HG03196 (cell line): Measurements from ENCODE around the gene SEC22A.

Experiments used
- ATAC-seq: cut with Tn5 transposase; IDR thresholded peaks from one replicate; pipeline ENCODE4 v1.9.1; 2021; ENCODE audit not compliant: unreplicated experiment

SEC22A gene

DNA sequence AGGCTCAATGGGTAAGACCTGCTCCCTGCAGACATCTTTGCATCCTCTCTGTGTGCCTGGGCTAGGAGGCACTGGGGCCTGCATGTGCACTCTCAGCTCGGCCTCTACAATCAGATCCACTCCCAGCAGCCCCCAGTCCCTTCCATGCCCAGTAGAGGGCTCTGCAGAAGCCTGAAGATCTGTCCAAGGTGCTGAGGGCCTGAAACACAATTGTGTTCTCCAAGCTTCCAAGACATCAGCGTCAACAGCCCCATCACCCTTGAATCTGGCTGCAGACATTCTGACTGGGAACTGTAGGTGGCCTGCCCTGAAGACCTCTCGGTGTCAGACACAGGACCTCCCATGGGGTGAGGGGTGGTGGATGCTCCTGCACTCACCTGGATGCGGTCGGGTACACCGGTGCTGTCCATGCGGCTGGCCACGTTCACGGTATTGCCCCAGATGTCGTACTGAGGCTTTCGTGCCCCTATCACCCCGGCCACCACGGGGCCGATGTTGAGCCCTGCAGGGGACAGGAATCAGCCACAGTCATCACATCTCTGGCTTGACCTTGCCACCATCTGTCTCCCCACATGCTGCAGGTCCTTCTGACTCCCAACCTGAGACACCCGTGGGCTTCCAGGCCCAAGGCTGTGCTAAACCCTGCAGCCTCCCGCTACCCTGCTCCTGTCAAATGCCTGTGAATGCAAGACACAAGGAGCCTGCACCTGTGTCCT lies 84.7 kb downstream of the SEC22A start:
- ATAC-seq = no peak

DNA sequence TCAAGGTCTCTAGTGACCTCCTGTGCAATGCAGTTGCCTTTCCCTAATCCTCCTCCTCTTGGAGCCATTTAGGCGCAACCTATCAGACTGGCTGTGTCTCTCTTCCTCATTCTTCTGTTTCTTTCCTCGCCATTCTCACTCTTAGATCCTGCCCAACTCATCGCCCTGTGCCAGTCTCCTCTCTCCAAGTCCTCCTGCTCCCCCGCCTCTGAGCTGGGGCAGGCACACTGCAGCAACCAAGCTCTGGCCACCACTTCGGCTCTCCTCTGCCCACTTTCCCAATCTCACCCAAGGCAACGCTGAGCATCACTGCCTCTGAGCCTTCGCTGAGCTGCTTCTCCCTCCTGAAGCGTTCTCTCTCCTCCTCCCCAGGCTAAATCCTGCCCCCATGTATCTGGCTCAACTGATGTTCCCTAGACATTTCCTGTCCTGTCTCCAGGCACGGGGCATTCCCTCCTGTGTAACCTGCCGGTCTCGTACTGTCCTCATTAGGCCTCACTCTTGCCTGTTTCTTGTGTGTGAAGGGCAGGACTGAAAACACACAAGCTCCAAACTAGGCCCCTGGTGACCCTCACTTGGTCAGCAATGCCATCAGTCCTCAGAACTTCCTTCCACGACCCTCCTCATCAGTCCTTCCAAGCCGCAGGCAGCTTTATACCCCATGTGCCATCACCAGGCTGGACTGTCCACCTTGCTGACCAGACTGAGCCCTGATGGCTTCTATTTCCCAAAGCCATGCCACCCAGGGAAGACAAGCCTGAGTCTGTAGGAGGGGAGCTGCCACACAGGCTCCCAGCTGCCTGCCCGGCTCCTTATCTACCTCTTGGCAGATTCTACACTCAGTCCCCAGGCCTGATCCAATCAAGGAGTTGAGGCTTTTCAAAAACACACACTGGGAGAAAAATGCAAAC lies 85.6 kb downstream of the SEC22A start:
- ATAC-seq = no peak

DNA sequence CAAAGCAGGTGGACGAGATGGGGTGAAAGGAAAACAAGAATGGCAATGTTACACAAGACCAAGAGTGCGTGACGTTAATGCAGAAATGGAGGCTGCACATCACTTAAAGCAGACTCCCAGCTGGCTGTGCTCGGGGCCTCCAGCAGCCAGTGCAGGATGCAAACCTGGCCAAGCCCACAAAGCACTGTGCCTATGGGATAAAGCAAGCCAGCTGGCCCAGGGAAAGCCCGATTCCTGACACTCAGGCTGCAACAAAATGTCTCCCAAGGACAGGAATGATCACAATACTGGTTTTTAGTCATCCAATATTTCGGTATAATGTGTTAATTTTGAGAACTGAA lies 86.2 kb downstream of the SEC22A start:
- no peak for ATAC-seq

DNA sequence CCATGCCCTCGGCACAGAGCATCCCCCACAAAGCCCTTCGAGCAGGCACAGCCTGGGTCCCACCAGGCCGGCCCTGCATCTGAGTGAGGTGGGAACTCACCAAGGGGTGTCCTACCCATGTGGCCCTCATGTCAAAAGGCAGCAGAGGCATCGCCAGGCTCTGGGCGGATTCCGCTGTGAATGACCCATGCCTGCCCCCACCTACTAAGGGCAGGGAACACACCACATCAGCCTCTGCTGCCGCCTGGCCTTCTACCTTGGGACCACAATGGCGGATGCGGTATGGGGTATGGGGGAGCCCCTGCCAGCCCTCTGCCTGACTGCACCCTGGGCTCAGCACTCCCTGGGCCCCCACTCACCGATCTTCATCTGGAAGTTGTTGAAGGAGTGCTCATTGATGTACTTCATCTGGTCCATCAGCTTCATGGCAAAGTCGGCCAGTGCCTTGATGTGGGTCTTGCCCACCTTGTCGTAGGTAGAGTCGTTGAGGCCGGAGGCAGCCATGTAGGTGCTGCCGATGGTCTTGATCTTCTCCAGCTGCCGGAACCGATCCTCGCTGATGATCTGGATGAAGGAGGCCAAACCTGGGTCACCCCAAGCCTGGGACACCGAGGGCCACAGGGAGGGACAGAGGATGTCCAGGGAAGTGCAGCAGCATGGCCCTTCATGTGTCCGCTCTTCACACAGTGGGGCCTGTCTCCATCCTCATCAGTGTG lies 87.8 kb downstream of the SEC22A start:
- ATAC-seq = no peak

DNA sequence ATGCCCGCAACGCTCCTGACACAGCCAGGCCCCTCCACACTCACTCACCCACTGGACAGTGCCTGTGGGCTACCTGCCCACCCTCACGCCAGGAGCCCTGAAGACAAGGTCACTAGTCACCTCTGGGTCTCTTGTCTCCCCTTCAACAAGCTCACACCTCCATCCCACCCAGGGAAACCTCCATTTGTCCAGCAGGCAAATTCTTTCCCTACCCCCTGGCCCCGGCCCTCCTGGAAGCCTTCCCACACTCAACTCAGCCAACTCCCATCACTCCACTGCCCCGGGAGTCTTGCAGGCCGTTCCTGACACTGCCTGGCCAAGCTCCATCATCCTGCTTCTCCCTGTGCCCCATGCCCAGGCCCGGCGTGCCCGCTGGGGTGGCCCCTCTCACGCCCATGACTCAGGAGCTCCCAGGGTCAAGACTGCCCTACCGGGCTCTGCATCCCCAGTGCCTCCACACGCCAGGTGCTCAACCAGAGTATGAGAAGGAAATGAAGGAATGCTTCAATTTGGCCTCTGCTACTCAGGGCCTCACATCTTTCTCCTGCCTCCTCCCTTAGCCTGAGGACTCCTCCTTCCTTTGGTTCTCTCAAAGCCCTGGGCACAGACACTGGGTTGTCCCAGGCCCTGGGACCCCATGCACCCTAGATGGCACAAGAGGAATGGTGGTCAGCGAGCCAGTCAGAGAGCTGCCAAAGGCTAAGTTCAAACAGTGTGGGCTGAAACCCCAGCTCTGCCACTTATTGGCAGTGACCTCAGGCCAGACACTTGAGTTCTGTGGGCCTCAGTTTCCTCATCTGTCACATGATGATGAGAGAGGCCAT lies 88.6 kb downstream of the SEC22A start:
- no peak for ATAC-seq

DNA sequence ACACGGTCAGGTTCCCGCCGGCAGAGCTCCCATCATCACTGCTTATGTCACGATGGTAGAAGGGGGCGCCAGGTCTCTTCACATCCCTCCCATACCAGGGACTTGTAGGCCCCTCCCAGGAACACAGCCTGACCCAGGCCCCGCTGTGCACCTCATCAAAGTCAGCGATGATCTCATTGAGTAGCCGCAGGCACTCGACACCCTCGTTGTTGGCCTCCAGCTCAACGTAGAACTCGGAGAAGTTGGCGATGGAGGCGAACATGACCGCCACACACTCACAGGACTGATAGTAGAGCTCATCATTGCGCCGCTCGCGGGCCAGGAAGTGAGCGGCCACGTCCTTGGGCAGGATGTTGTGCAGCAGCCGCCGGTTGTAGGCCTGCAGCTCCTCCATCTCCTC lies 89.2 kb downstream of the SEC22A start:
- ATAC-seq = no peak

DNA sequence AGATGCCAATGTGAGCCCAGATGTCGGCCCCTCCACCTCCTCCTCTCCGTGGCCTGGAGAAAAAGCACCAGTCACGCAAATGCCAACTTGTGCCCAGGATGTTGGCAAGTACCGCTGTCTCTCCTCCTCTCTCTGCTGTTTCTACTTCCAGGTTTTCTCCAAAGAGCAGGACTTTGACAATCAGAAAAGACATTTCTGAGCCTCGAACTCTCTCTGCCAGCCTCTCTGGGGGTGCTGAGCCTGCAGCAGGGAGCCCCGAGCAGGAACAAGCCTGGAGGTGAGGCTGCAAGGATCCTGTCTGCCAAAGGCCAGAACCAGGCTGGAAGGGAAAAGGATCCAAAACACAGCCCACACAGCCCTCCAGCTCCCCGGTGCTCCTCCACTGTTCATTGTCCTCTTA lies 89.7 kb downstream of the SEC22A start:
- ATAC-seq = no peak

DNA sequence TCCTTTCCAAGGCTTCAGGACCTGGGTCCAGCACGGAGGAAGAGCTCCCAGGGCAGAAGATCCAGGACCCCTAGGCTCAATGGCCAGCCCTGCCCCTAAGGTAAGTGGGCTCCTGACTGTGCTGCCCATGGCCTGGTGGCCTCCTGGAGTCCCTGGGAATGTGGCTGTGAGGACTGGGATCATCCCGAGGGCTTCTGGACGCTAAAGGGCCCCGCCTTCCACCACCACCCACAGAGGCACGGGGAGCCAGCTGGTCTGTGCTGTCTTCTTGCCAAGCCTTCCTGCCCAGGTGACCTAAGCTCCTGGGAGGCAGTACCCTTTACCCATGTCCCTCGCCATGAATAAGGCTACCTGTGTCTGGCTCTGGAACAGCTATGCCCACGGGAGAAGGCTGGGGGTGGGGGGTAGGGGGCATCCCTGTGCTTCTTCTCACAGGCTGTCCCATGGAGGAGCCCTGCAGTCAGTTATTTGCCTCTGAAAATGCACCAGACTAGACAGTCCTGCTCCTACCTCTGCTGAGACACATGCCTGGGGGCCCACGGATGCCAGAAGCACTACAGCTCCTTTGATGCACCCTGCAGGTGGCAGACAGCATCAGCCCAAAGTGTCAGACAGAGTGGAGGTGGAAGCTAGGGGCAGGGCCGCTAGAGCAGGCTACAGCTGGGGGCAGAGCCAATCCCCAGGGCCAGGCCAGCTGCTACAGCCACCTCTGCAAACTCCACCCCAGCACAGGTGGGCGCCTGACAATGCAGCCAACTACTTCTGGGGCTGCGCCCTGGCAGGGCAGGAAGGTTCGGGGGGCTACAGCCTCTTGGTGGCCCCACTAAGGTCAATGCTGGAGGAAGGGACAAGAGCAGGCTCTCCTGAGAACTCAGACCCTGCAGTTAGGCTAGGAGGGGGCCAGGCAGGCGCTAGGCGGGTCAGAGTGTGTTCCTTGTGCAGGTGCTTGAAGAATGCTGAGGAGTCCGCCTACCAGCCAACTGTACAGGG lies 90.9 kb downstream of the SEC22A start:
- no peak for ATAC-seq

DNA sequence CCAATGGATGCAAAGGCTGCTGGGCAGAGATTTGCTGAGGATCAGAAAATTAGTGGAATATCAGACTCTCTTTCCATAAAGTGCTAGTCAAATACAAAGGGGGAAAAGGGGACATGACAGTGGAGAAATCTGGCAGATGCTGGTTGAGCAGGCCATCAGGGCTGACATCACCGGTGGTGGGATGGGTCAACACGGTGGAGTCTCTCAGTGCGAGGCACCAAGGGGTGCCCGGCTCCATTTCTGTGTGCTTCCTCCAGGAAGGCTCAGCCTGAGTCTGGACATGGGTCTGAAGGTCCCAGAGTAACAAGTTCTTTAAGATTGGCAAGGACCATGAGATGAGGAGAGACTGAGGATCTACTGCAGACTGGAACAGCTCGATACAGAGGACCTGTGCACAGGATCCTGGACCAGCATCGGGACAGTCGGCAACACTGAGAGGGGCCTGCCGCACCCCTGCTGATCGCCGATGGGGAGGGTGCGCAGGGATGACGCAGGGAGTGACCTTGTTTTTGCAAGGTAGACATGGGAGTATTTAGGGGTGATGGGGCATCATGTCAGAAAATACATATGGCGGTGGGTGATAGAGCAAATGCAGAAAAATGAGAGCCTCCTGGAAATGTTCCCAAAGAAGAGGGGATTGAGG lies 92.7 kb downstream of the SEC22A start:
- no peak for ATAC-seq

DNA sequence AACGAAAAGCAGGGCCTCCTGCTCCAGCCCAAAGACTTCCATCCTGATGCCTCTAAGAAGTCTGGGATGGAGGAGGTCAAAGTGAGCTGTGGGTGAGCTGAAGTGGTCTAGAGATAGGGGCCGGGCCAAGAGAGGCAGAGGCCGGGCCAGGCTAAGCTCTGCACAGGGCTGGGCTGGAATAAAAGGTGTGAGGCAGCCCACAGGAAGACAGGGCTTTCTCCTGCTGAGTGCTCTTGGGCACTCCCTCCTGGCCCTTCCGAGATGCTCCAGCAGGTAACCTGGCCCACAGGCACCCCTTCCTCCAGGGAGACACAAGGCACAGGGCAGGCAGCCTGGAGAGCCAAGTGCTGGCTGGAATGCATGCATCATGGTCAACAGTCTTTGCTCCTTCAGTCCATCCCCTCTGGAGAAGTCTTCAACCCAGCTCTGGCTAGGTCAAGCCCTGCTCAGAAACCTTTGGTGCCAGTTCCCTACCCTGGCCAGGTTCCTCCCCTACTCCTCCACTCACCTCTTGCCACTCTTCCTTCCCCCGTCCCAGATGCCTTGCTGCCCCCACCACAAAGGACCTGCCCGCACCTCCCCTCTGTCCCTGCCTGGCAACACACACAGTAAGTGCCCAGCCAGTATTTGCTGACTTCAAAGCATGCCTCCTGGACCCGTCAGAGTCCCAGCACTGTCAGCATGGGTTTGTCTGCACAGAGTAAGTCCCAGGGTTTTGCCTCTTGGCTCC lies 93.6 kb downstream of the SEC22A start:
- ATAC-seq = no peak

DNA sequence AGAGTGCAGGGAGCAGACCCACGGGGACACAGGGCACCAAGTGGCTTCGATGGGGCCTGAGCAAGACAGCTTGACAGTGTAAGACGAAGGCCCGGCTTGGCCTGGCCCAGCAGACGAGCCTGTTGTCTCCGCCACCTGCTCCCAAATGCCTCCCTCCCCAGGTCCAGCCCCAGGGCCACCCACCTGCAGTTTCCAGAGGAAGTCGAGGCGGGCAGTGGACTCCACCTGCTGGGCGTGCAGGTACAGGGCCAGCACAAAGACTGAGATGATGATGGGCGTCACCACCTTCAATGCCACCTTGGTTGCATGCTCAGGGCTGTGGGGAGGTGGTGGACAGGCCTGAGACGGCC lies 94.1 kb downstream of the SEC22A start:
- ATAC-seq = no peak

DNA sequence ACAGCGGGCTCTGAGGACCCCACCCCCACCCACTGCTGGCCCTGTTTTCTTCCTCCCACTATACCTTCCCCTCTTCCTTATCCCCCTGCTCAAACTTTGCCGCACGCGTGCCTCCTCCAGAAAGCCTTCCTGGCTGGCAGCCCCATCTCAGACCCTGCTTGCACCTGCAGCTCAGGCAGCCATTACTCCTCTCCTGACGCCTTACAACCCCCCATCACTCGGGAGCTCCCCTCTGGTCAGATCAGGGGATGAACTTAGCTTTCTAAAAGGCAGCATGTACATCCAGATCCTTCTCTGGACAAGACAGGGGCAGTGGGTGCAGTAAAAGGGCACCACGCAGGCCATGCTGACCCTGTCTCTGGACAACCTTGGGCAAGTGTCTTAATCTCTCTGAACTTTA lies 94.5 kb downstream of the SEC22A start:
- no peak for ATAC-seq

DNA sequence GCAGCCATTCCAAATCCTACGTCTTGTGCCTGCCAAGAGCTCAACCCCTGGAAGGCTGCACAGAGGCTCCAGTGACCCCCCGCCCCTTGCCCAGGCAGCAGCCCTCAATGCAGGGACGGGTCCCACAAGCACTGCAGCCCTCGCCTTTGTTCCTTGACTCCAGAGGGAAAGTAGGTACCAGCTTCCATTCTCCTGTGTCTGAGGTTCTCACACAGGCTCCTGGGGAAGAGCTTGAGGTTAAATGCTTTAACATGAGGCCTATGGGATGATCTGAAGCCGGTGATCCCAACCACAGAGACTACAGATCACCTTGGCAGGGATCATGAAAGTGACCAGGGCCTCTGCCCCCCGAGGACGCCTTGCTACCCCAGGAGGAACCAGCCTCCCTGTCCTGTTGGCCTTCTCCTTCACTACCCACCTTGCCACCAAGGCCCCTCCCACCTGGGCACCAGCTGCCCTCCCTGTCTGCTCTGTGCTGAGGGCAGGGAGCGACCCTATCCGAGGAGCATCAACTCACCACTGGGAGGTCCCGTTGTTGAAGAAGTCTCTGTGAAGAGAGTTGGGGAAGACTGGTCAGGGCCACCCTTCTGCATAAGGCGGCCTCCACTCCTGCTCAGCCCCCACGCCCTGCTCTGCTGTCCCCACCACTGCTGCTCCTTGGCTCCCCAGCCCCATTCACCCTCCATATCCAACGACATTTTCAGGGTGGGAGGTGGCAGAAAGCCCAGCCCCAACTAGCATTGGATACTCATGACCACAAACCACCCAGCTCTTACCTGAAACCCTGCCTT lies 95.3 kb downstream of the SEC22A start:
- no peak for ATAC-seq

DNA sequence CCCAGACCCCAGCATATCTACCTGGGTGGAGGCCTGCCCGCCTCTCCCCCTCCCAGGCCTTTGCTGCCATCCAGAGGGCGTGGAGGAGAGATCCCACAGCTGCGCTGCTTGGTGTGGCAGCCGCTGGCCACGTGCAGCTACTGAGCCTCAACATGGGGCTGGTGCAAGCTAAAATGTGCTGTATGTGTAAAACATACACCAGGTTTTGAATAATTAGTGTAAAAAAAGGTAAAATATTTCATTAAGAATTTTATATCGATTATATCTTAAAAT lies 95.8 kb downstream of the SEC22A start:
- no peak for ATAC-seq

DNA sequence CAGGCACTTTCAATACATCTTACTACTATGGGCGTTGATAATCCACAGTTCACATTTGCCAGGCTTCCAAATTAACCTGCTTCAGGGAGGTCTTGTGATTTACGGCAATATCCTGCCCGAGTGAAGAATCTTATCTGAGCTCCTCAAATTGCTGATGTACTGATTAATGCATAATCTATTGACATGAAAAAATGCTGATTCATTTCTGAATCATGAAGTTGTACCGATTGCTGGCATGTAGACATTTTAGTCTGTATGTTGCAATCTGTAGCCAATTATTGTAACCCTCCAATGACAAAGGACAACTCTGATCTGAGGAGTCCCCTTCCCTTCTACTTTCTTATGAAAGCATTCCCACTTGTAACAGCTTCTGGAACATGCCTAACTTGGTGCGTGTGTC lies 97.2 kb downstream of the SEC22A start:
- no peak for ATAC-seq

DNA sequence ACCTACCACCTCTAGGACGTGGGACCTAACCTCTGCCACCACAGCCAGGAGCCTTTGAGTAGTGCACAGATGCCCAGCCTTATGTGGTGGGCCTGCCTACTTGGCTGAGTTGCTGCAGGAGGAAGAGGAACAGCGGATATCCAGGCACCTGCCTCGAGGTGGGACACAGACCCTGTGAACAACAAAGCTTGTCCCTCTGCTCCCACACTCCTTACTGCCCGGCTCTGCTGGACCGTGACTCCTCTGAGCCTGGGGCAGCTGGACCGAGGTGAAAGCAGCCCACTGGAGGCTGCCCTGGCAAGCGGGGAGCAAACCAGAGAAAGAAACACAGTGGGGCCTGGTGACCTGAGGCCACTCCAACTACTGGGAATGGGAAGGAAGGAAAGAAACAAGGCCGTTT lies 97.8 kb downstream of the SEC22A start:
- no peak for ATAC-seq

DNA sequence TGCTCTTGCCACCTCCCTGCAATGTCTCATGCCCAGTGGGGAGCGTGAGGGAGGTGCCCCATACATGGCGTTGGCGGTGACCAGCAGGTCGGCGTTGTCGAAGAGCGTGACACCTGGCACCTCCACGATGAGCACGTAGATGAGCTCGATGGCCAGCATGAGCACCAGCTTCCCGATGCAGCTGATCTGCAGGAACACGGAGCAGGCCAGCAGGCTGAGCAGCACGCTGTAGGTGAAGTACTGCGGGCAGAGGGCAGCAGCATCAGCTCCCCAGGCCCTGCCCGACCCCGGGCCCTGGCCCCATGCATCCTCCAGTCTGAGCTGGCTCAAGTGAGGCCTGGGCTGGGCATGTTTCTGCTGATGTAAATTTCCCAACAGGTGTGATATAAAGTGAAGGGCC lies 98.3 kb downstream of the SEC22A start:
- no peak for ATAC-seq

DNA sequence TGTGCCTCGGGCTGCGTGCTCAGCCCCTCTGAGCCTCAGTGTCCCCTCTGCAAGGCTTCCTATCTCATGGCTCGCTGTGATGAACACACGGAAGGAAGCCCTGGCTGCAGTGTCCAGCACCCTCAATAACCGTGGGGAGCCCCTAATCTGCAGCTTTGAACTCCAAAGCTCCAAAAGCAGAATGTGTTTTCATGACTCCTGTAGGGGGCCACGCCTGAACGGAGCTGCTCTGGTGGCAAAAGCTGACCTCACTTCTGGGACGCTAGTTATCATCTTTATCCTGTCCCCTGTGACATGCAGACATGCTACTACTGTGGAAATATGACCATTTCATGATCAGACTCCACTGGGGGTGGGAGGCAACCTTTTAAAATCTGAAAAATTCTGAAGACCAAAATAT lies 98.8 kb downstream of the SEC22A start:
- ATAC-seq = no peak
